ENCODE data around the gene FBXO28. TPM values are rescaled to one million over a fixed set of nuclear protein-coding genes. Genes with fewer than 3 reads are reported as not detected.

FBXO28 gene
- total and polyA plus RNA-seq, 2 donors (not counting 3 experiments of a cell fraction or from before 2014, with no cell fraction given), result 8.9 to 32.6 TPM

GRCh38 chr1:224070521-224070920 lies 43.4 kb upstream of the FBXO28 start:
- dilution Hi-C loops (cut with MboI; ENCODE audit: extremely low pct_ligation_motif_present, low sequenced_read_pairs), result no loop called here
- no peaks in the 10 kb centered on the region for H3K9me3 ChIP-seq (replicated peaks; ENCODE audit: control insufficient read depth, insufficient read depth, low read length)
- no peaks in the 10 kb centered on the region for H3K9me1 ChIP-seq (replicated peaks; ENCODE audit: control insufficient read depth, extremely low read depth, insufficient read depth, low read length)
- no peaks in the 10 kb centered on the region for H3K27me3 ChIP-seq (ENCODE audit: control insufficient read depth in 2 of 2, insufficient read depth in 2 of 2, low read length in 2 of 2)
- H3K9ac ChIP-seq (replicated peaks; ENCODE audit: extremely low read depth, insufficient read depth, low read length), result no peak overlapping the region
- CTCF ChIA-PET, result no interaction called here
- no peak for TF ChIP-seq FOS (IDR thresholded peaks at IDR 0.05; ENCODE audit: borderline replicate concordance, insufficient read depth, low read length)
- no peak for TF ChIP-seq POLR2AphosphoS5 (IDR thresholded peaks at IDR 0.05; ENCODE audit: insufficient read depth, low read depth, low read length)
- TF ChIP-seq EZH2 (IDR thresholded peaks at IDR 0.05; ENCODE audit: borderline replicate concordance, low read depth, low read length, severe bottlenecking), result no peak
- no peak for TF ChIP-seq JUN (IDR thresholded peaks at IDR 0.05; ENCODE audit: borderline replicate concordance, insufficient read depth, insufficient read length, low read depth)
- TF ChIP-seq, protein P1, sequence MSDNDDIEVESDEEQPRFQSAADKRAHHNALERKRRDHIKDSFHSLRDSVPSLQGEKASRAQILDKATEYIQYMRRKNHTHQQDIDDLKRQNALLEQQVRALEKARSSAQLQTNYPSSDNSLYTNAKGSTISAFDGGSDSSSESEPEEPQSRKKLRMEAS (IDR thresholded peaks at IDR 0.05; ENCODE audit: insufficient read depth, insufficient read length), result no peak
- TF ChIP-seq GATA2 (IDR thresholded peaks at IDR 0.05; ENCODE audit: insufficient read depth, insufficient read length, low read depth, low read length), result no peak
- TF ChIP-seq MYC (IDR thresholded peaks at IDR 0.05; ENCODE audit: low read depth, low read length), result no peak
- no peak for TF ChIP-seq POLR2A (IDR thresholded peaks at IDR 0.05; ENCODE audit: low read depth, low read length)
- TF ChIP-seq CTCF (IDR thresholded peaks at IDR 0.05; ENCODE audit: extremely low read depth in 1 of 2, insufficient read depth in 1 of 2, low read depth in 1 of 2, low read length in 2 of 2), result no peak
- no peak for FAIRE-seq
- POLR2A ChIA-PET, result no interaction called here
- no peak overlapping the region for H3K4me2 ChIP-seq (ENCODE audit: insufficient read depth, low read length)
- H3K79me2 ChIP-seq (ENCODE audit: control insufficient read depth, insufficient read depth, low read length), result no peaks in the 10 kb centered on the region
- no peaks in the 10 kb centered on the region for H4K20me1 ChIP-seq (replicated peaks; ENCODE audit: control insufficient read depth, extremely low read depth, insufficient read depth, low read length)
- peaks cover 14% of the 10 kb centered on the region for H3K4me1 ChIP-seq (ENCODE audit: control insufficient read depth, extremely low read depth, insufficient read depth, low read length)
- DNase-seq (ENCODE audit: low read depth, low spot score), result no peak
- no TSS peak for BruUV-seq (replicated peaks)
- no peak overlapping the region for H2AFZ ChIP-seq (ENCODE audit: low read depth, low read length)
- no peak overlapping the region for H3K4me3 ChIP-seq (replicated peaks in 1 of 3; ENCODE audit: insufficient read depth in 1 of 3, low read depth in 1 of 3, low read length in 3 of 3)
- intact Hi-C loops (cut with micrococcal nuclease), result no loop called here
- H3K27ac ChIP-seq (ENCODE audit: insufficient read depth, low read depth, low read length), result no peak overlapping the region
- no peaks in the 10 kb centered on the region for H3K36me3 ChIP-seq (ENCODE audit: control insufficient read depth in 2 of 2, extremely low read depth in 1 of 2, insufficient read depth in 2 of 2, low read length in 2 of 2)

Measured in endothelial cell of umbilical vein (primary cell).